PFSK-1 (cell line): ENCODE data around the gene KLF7.

ENCODE experiments used
- FOXP2 ChIP-seq: optimal IDR thresholded peaks from 2 replicates; pipeline ENCODE3; 2011; ENCODE audit warnings: borderline replicate concordance, control low read depth, inconsistent platforms; ENCODE audit not compliant: insufficient read depth; ENCODE audit errors: extremely low read length, extremely low read depth
- POLR2AphosphoS5 ChIP-seq: IDR thresholded peaks from 2 replicates; pipeline ENCODE4 v1.6.1; 2012; ENCODE audit warnings: low read depth, mild to moderate bottlenecking, control low read depth, low read length, moderate library complexity
- SIN3A ChIP-seq: IDR thresholded peaks from 2 replicates; pipeline ENCODE4 v1.6.1; 2012; ENCODE audit warnings: mild to moderate bottlenecking, low read length, moderate library complexity, borderline replicate concordance; ENCODE audit not compliant: insufficient read depth
- TAF1 ChIP-seq: IDR thresholded peaks from 2 replicates; pipeline ENCODE4 v1.6.1; 2012; ENCODE audit warnings: low read length, control low read depth, borderline replicate concordance; ENCODE audit not compliant: insufficient read depth
- TF ChIP-seq, protein P1 (sequence below), 2 experiments: IDR thresholded peaks; 2 replicates each; pipeline versions ENCODE4 v1.6.1 to v1.8.0; 2011 to 2012; ENCODE audit warnings: low read depth in 2 of 2, low read length in 2 of 2, control low read depth in 1 of 2, inconsistent platforms in 1 of 2, mild to moderate bottlenecking in 1 of 2, moderate library complexity in 1 of 2; ENCODE audit not compliant: insufficient read depth in 1 of 2

DNA sequence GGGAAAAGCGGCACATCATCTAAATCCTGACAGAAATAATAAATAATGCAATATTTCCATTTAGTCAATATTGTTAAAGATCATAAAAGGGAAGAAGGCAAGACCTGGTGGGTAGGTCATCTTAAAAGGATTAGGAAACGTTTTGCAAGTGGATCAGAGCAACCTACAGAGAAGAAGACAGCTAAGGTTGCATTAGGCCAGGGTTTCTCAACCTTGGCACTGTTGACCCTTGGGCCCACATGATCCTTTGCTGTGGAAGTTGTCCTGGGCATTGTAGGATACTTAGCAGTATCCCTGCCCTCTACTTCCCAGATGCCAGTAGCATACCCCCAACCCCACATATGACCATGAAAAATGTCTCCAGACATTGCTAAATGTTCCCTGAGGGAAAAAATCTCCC is 55.0 kb downstream of the KLF7 start:
- TF ChIP-seq POLR2AphosphoS5 (no peak), SIN3A (no peak), TAF1 (no peak), FOXP2 (no peak)
- TF ChIP-seq, protein P1, sequence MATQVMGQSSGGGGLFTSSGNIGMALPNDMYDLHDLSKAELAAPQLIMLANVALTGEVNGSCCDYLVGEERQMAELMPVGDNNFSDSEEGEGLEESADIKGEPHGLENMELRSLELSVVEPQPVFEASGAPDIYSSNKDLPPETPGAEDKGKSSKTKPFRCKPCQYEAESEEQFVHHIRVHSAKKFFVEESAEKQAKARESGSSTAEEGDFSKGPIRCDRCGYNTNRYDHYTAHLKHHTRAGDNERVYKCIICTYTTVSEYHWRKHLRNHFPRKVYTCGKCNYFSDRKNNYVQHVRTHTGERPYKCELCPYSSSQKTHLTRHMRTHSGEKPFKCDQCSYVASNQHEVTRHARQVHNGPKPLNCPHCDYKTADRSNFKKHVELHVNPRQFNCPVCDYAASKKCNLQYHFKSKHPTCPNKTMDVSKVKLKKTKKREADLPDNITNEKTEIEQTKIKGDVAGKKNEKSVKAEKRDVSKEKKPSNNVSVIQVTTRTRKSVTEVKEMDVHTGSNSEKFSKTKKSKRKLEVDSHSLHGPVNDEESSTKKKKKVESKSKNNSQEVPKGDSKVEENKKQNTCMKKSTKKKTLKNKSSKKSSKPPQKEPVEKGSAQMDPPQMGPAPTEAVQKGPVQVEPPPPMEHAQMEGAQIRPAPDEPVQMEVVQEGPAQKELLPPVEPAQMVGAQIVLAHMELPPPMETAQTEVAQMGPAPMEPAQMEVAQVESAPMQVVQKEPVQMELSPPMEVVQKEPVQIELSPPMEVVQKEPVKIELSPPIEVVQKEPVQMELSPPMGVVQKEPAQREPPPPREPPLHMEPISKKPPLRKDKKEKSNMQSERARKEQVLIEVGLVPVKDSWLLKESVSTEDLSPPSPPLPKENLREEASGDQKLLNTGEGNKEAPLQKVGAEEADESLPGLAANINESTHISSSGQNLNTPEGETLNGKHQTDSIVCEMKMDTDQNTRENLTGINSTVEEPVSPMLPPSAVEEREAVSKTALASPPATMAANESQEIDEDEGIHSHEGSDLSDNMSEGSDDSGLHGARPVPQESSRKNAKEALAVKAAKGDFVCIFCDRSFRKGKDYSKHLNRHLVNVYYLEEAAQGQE (IDR thresholded peaks at IDR 0.05; ENCODE audit: insufficient read depth in 1 of 2, low read depth in 2 of 2, low read length in 2 of 2): no peak
